Left lung (tissue), 10 donors: Measurements from ENCODE around the gene GTPBP2. TPM values are rescaled to one million over a fixed set of nuclear protein-coding genes. Genes with fewer than 3 reads are reported as not detected.

Experiments used
- ATAC-seq: fragments of 200-7000 bp; cut with Tn5 transposase; one replicate; pipeline ENCODE4 v1.9.1; 2020; ENCODE audit warnings: moderate library complexity
- DNase-seq, 4 donors: peaks; one replicate each; pipeline ENCODE4 v3.0.0-alpha.2; 2013 to 2020
- H3K27ac ChIP-seq, 2 donors: fragments of 200-600 bp; sonication (generic) in 1 of 2; one replicate each; pipeline versions ENCODE4 v1.5.0 to v1.8.0; 2020 to 2021
- H3K27me3 ChIP-seq, 2 donors: fragments of 200-600 bp; sonication (generic) in 1 of 2; one replicate each; pipeline versions ENCODE4 v1.5.0 to v1.8.0; 2020 to 2021
- H3K36me3 ChIP-seq, 2 donors: fragments of 200-600 bp; sonication (generic) in 1 of 2; one replicate each; pipeline versions ENCODE4 v1.5.0 to v1.8.0; 2020 to 2021
- H3K4me1 ChIP-seq, 2 donors: fragments of 200-600 bp; one replicate each; pipeline ENCODE4 v1.8.0; 2021
- H3K4me3 ChIP-seq, 2 donors: fragments of 200-600 bp; sonication (generic) in 1 of 2; one replicate each; pipeline versions ENCODE4 v1.5.0 to v1.8.0; 2020 to 2021; ENCODE audit warnings: mild to moderate bottlenecking in 1 of 2
- H3K9me3 ChIP-seq, 2 donors: fragments of 200-600 bp; sonication (generic) in 1 of 2; one replicate each; pipeline versions ENCODE4 v1.5.0 to v1.8.0; 2020 to 2021
- intact Hi-C, 2 donors: fragments of 100-400 bp; cut with DNase I; formaldehyde crosslinking; loops; one replicate each; pipeline versions ENCODE4 v1.11.2 to v1.14.2; 2022
- polyA plus RNA-seq, 6 donors: library from polyadenylated mRNA; unstranded; fragments of 120-200 nt; gene quantifications; one replicate each; pipeline ENCODE4 v1.2.1, GENCODE V29; 2013; ENCODE audit not compliant: insufficient read length in 6 of 6
- total RNA-seq, 2 donors: library from RNA; stranded (reverse); fragmentation: NEBNext Ultra II Directional; extraction: Animal tissue kit (Norgen Biotek cat#: 25700); gene quantifications; one replicate each; pipeline ENCODE4 v1.2.1, GENCODE V29; 2021
- TF ChIP-seq, protein P1 (sequence below), 2 donors: fragments of 200-600 bp; sonication (generic) in 1 of 2; IDR thresholded peaks; one replicate each; pipeline versions ENCODE4 v1.5.0 to v1.8.0; 2021; ENCODE audit warnings: antibody characterized with exemption in 2 of 2
- donor health status: DM: no; HTN: yes; CAD: no.
- donor health status: DM: no; HTN: no; CAD: no.

The GTPBP2 gene
- total and polyA plus RNA-seq, 8 donors: 58.6 to 74.8 (median 70.7) TPM

- peak; percentile 13 for ATAC-seq
- peak overlapping the region in 1 of 2 donors; percentile 91 for H3K4me3 ChIP-seq
- peak in 3 of 4 donors; percentile 7 to 87 (median 72) for DNase-seq
- no peaks in the 10 kb centered on the region for H3K9me3 ChIP-seq
- peaks cover 7 to 40% of the 10 kb centered on the region in 2 donors for H3K4me1 ChIP-seq
- H3K27ac ChIP-seq: peak overlapping the region; percentile 81 to 96
- TF ChIP-seq, protein P1, sequence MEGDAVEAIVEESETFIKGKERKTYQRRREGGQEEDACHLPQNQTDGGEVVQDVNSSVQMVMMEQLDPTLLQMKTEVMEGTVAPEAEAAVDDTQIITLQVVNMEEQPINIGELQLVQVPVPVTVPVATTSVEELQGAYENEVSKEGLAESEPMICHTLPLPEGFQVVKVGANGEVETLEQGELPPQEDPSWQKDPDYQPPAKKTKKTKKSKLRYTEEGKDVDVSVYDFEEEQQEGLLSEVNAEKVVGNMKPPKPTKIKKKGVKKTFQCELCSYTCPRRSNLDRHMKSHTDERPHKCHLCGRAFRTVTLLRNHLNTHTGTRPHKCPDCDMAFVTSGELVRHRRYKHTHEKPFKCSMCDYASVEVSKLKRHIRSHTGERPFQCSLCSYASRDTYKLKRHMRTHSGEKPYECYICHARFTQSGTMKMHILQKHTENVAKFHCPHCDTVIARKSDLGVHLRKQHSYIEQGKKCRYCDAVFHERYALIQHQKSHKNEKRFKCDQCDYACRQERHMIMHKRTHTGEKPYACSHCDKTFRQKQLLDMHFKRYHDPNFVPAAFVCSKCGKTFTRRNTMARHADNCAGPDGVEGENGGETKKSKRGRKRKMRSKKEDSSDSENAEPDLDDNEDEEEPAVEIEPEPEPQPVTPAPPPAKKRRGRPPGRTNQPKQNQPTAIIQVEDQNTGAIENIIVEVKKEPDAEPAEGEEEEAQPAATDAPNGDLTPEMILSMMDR (IDR thresholded peaks at IDR 0.05): no peak
- H3K27me3 ChIP-seq: no peaks in the 10 kb centered on the region
- peaks cover 5 to 40% of the 10 kb centered on the region in 2 donors for H3K36me3 ChIP-seq
- intact Hi-C loops: no loop called here
These were observed 1.8 kb downstream of the GTPBP2 start for GRCh38 chr6:43627008-43627825.

GRCh38 chr6:43625393-43625992 is 3.6 kb downstream of the GTPBP2 start:
- Histone ChIP-seq H3K4me3 (no peak overlapping the region), H3K4me1 (peaks cover 7 to 33% of the 10 kb centered on the region in 2 donors), H3K9me3 (no peaks in the 10 kb centered on the region), H3K27ac (no peak overlapping the region), H3K36me3 (peaks cover 5 to 57% of the 10 kb centered on the region in 2 donors), H3K27me3 (no peaks in the 10 kb centered on the region)
- intact Hi-C loops: no loop called here
- TF ChIP-seq, protein P1 (IDR thresholded peaks at IDR 0.05): no peak
- DNase-seq (no peak), ATAC-seq (no peak)

- no peaks in the 10 kb centered on the region for H3K9me3 ChIP-seq
- H3K4me1 ChIP-seq: peaks cover 7 to 27% of the 10 kb centered on the region in 2 donors
- no peak for ATAC-seq
- no peaks in the 10 kb centered on the region for H3K27me3 ChIP-seq
- intact Hi-C loops: no loop called here
- peaks cover 5 to 64% of the 10 kb centered on the region in 2 donors for H3K36me3 ChIP-seq
- H3K27ac ChIP-seq: no peak overlapping the region
- DNase-seq: no peak
- TF ChIP-seq, protein P1 (IDR thresholded peaks at IDR 0.05): no peak
- H3K4me3 ChIP-seq: no peak overlapping the region
These were observed 4.2 kb downstream of the GTPBP2 start for GRCh38 chr6:43624786-43625288.

GRCh38 chr6:43623880-43624785 is 4.9 kb downstream of the GTPBP2 start:
- TF ChIP-seq, protein P1 (IDR thresholded peaks at IDR 0.05): no peak
- Histone ChIP-seq H3K4me1 (peaks cover 7 to 27% of the 10 kb centered on the region in 2 donors), H3K27ac (no peak overlapping the region)

More at GRCh38 chr6:43623880-43624785, 4.9 kb downstream of the GTPBP2 start:
- H3K36me3 ChIP-seq: peaks cover 5 to 71% of the 10 kb centered on the region in 2 donors
- intact Hi-C loops: no loop called here
- H3K9me3 ChIP-seq: no peaks in the 10 kb centered on the region
- H3K27me3 ChIP-seq: no peaks in the 10 kb centered on the region
- ATAC-seq (no peak), DNase-seq (no peak)
- no peak overlapping the region for H3K4me3 ChIP-seq
